HepG2 (cell line): Measurements from ENCODE around the gene VAV2. TPM values are rescaled to one million over a fixed set of nuclear protein-coding genes. Genes with fewer than 3 reads are reported as not detected.

Source experiments
- ATAC-seq: fragments of 200-7000 bp; cut with Tn5 transposase; 3 replicates; pipeline ENCODE4 v1.9.1; 2020; ENCODE audit warnings: mild to moderate bottlenecking, moderate library complexity
- BruUV-seq: library from RNA; stranded (reverse); fragments of 400-500 nt; replicated peaks from 2 replicates; lab custom pipeline; 2021; lab: Mats Ljungman, UMichigan
- CTCF ChIA-PET: fragments of 300-600 bp; formaldehyde crosslinking; extraction: SDS; loops from one replicate; lab custom pipeline; 2021; ENCODE audit warnings: low total read pairs, inconsistent platforms, low intra/inter-chr PET ratio; lab: Yijun Ruan, JAX
- POLR2A ChIA-PET: fragments of 350-600 bp; sonication (Branson Sonifier 250); formaldehyde crosslinking; loops from one replicate; lab custom pipeline; 2020; ENCODE audit warnings: antibody characterized with exemption, inconsistent platforms; lab: Yijun Ruan, JAX
- DNase-seq: peaks from one replicate; pipeline ENCODE4 v3.0.0-alpha.2; 2015; ENCODE audit warnings: low spot score
- FAIRE-seq: peaks from 3 replicates; lab custom pipeline; 2011; peaks lifted over from hg19 to GRCh38; lab: Jason Lieb, UNC
- H2AFZ ChIP-seq: one replicate; pipeline ENCODE4 v1.6.1; 2011; ENCODE audit warnings: low read length, inconsistent platforms
- H3K27ac ChIP-seq: fragments of 300-600 bp; 3 replicates; pipeline ENCODE4 v1.8.0; 2011; ENCODE audit warnings: mixed run types, mild to moderate bottlenecking, mixed read lengths, low read length, inconsistent platforms; ENCODE audit not compliant: insufficient read depth; ENCODE audit errors: extremely low read length
- H3K27me3 ChIP-seq, 2 experiments: fragments of 200-600 bp in 1 of 2; 2 replicates in 1 of 2; 3 replicates in 1 of 2; pipeline versions ENCODE4 v1.6.0 to v1.8.0; 2011; ENCODE audit warnings: low read length in 2 of 2, mild to moderate bottlenecking in 2 of 2, moderate library complexity in 2 of 2, inconsistent platforms in 1 of 2; ENCODE audit not compliant: insufficient read depth in 2 of 2, control insufficient read depth in 1 of 2
- H3K36me3 ChIP-seq, 2 experiments: fragments of 200-600 bp in 1 of 2; replicated peaks in 1 of 2; 2 replicates in 1 of 2; 3 replicates in 1 of 2; pipeline versions ENCODE4 v1.5.1 to v1.8.0; 2011; ENCODE audit warnings: low read length in 2 of 2, inconsistent platforms in 1 of 2; ENCODE audit not compliant: insufficient read depth in 2 of 2, control insufficient read depth in 1 of 2
- H3K4me1 ChIP-seq: 2 replicates; pipeline ENCODE4 v1.5.1; 2012; ENCODE audit warnings: low read length, inconsistent platforms; ENCODE audit not compliant: insufficient read depth
- H3K4me2 ChIP-seq: 2 replicates; pipeline ENCODE4 v1.6.0; 2011; ENCODE audit warnings: low read depth, low read length, inconsistent platforms
- H3K4me3 ChIP-seq, 3 experiments: fragments of 200-600 bp in 1 of 3; sonication (generic), shearing (Covaris generic) in 1 of 3; replicated peaks in 1 of 3; 2 replicates each; pipeline ENCODE4 v1.5.1; 2011 to 2016; ENCODE audit warnings: low read length in 3 of 3, inconsistent platforms in 2 of 3, low read depth in 2 of 3, mild to moderate bottlenecking in 2 of 3, control low read depth in 1 of 3, mixed read lengths in 1 of 3; ENCODE audit not compliant: insufficient read depth in 1 of 3
- H3K79me2 ChIP-seq: one replicate; pipeline ENCODE4 v1.6.1; 2011; ENCODE audit warnings: low read length, inconsistent platforms; ENCODE audit not compliant: insufficient read depth
- H3K9ac ChIP-seq: 2 replicates; pipeline ENCODE4 v1.6.0; 2011; ENCODE audit warnings: mild to moderate bottlenecking, low read depth, low read length, inconsistent platforms; ENCODE audit not compliant: insufficient read depth
- H3K9me3 ChIP-seq: 2 replicates; pipeline ENCODE4 v1.5.1; 2012; ENCODE audit warnings: mild to moderate bottlenecking, low read length
- H4K20me1 ChIP-seq: 2 replicates; pipeline ENCODE4 v1.6.0; 2011; ENCODE audit warnings: inconsistent platforms, mild to moderate bottlenecking, low read length, moderate library complexity; ENCODE audit not compliant: insufficient read depth
- SCMH1 ChIP-seq: sonication (generic); formaldehyde crosslinking; IDR thresholded peaks from 2 replicates; pipeline ENCODE4 v1.9.0; 2021; ENCODE audit warnings: missing genetic modification reagents, mild to moderate bottlenecking, borderline replicate concordance
- SMAD3 ChIP-seq: sonication (generic); formaldehyde crosslinking; IDR thresholded peaks from 2 replicates; pipeline ENCODE4 v1.4.0; 2020; ENCODE audit warnings: missing genetic modification reagents
- ZNF274 ChIP-seq: sonication (generic); formaldehyde crosslinking; IDR thresholded peaks from 2 replicates; pipeline ENCODE4 v1.5.1; 2020; ENCODE audit warnings: mild to moderate bottlenecking, missing genetic modification reagents
- ZNF530 ChIP-seq: sonication (generic); formaldehyde crosslinking; IDR thresholded peaks from 2 replicates; pipeline ENCODE4 v1.5.0; 2020; ENCODE audit warnings: low read depth, mild to moderate bottlenecking, missing genetic modification reagents
- WGBS: methylation state at CpG from one replicate; pipeline ENCODE4 v1.1.6; 2017; ENCODE audit warnings: low lambda C conversion rate; 5-methylcytosine and 5-hydroxymethylcytosine counted together
- in situ Hi-C: cut with HindIII; loops from 2 replicates; pipeline ENCODE4 v1.10.0; 2017; ENCODE audit warnings: low pct_unique_long_range_greater_than_20kb; ENCODE audit not compliant: extremely low pct_ligation_motif_present
- intact Hi-C: fragments of 100-400 bp; cut with micrococcal nuclease; formaldehyde crosslinking; loops from one replicate; pipeline ENCODE4 v1.10.0; 2022; ENCODE audit not compliant: unreplicated experiment
- polyA plus RNA-seq, 8 experiments: library from polyadenylated mRNA; depleted of rRNA in 3 of 8; stranded (reverse) in 7 of 8; unstranded in 1 of 8; fragments of >200 nt; fragmentation: Illumina TruSeq in 4 of 8; extraction: Trizol in 4 of 8; gene quantifications; 2 replicates each; pipeline versions ENCODE4 v1.2.1 to v1.2.3, GENCODE V29; 2011 to 2016; ENCODE audit warnings: low read depth in 4 of 8, missing spikeins in 1 of 8, mixed read lengths in 1 of 8; ENCODE audit not compliant: insufficient read depth in 1 of 8
- total RNA-seq, 5 experiments: library from RNA; depleted of rRNA; stranded (reverse); fragments of >200 nt; fragmentation: Illumina TruSeq; extraction: Trizol; gene quantifications; 2 replicates each; pipeline ENCODE4 v1.2.3, GENCODE V29; 2016; ENCODE audit warnings: low read depth in 1 of 5
- TF ChIP-seq, protein P1 (sequence below): sonication (generic); formaldehyde crosslinking; conservative IDR thresholded peaks from 2 replicates; pipeline ENCODE4 v1.8.1; 2023; ENCODE audit warnings: missing genetic modification reagents
- TF ChIP-seq, protein P2 (sequence below): sonication (generic); formaldehyde crosslinking; IDR thresholded peaks from 2 replicates; pipeline ENCODE4 v1.5.1; 2020; ENCODE audit warnings: missing genetic modification reagents, mild to moderate bottlenecking, borderline replicate concordance
- TF ChIP-seq, protein P3 (sequence below): sonication (generic); formaldehyde crosslinking; IDR thresholded peaks from 2 replicates; pipeline ENCODE4 v1.4.0; 2020; ENCODE audit warnings: missing genetic modification reagents
- TF ChIP-seq, protein P4 (sequence below): IDR thresholded peaks from 2 replicates; pipeline ENCODE4 v1.6.1; 2016; ENCODE audit warnings: mild to moderate bottlenecking
- TF ChIP-seq, protein P5 (sequence below): sonication (generic); formaldehyde crosslinking; IDR thresholded peaks from 2 replicates; pipeline ENCODE4 v1.9.0; 2022; ENCODE audit warnings: low read depth, missing genetic modification reagents
- TF ChIP-seq, protein P6 (sequence below): sonication (generic); formaldehyde crosslinking; IDR thresholded peaks from 2 replicates; pipeline ENCODE4 v1.4.0; 2020; ENCODE audit warnings: missing genetic modification reagents

VAV2 gene
- total and polyA plus RNA-seq, 2 of the 13 experiments (the other 11 are each of a cell fraction or from before 2014, with no cell fraction given) = 22.5 to 22.9 TPM

DNA sequence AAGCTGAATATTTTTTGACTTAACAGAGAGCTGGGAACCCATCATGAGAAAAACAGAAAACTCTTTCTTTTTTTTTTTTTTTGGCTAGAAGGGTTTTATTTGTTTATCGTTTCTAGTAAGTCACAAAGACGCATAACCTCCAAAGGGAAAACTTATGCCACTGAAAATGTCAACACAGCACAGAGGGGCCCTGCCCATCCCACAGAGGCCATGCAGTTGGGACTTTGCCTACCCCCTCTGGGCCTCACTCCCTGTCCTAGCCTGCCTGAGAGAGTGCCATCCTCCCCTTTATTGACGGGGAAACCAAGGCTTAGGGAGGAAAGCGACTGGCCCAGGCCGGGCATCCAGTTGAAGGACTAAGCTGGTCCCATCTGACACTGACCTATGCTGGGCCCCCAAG is 74.7 kb downstream of the VAV2 start:
- H3K4me2 ChIP-seq = peak overlapping the region; percentile 57; the same call in 1 of the 2 replicates
- no TSS peak for BruUV-seq
- H3K9me3 ChIP-seq = no peaks in the 10 kb centered on the region
- H3K4me3 ChIP-seq = peak overlapping the region in 1 of 3 experiments; percentile 16; a peak in 1 of 6 replicates
- ChIA-PET POLR2A (interaction anchor here (0.6 to 1.6 kb wide), 4 partner anchors 25 to 73 kb away, joined by 3 to 5 read pairs (median 4); no protein-coding TSS in a partner anchor), CTCF (no interaction called here)
- peak; percentile 20; the same call in 2 of the 3 replicates for ATAC-seq
- H3K36me3 ChIP-seq = peaks cover 0 to 9% of the 10 kb centered on the region in 2 experiments; a peak in 3 of 5 replicates
- peak overlapping the region; percentile 85 for H3K27ac ChIP-seq
- 0 out of 2 replicates have a peak, but pooled peaks cover 2% of the 10 kb centered on the region for H4K20me1 ChIP-seq
- in situ Hi-C loops = no loop called here
- no peak overlapping the region for H3K9ac ChIP-seq
- peak; percentile 32 for DNase-seq
- H3K4me1 ChIP-seq = peaks cover 72% of the 10 kb centered on the region
- peaks cover 75% of the 10 kb centered on the region for H3K79me2 ChIP-seq
- FAIRE-seq = peak; percentile 36
- H3K27me3 ChIP-seq = no peaks in the 10 kb centered on the region
- no peak overlapping the region for H2AFZ ChIP-seq
- intact Hi-C loops = no loop called here
- 15% methylated on average over 2 of the region's 5 CpGs for WGBS
- TF ChIP-seq SCMH1 (CRISPR knock-in tag) (no peak), ZNF530 (CRISPR knock-in tag) (no peak), ZNF274 (no peak), SMAD3 (CRISPR knock-in tag) (no peak)
- TF ChIP-seq, protein P1, sequence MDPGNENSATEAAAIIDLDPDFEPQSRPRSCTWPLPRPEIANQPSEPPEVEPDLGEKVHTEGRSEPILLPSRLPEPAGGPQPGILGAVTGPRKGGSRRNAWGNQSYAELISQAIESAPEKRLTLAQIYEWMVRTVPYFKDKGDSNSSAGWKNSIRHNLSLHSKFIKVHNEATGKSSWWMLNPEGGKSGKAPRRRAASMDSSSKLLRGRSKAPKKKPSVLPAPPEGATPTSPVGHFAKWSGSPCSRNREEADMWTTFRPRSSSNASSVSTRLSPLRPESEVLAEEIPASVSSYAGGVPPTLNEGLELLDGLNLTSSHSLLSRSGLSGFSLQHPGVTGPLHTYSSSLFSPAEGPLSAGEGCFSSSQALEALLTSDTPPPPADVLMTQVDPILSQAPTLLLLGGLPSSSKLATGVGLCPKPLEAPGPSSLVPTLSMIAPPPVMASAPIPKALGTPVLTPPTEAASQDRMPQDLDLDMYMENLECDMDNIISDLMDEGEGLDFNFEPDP (CRISPR knock-in tag) = no peak
- TF ChIP-seq, protein P2, sequence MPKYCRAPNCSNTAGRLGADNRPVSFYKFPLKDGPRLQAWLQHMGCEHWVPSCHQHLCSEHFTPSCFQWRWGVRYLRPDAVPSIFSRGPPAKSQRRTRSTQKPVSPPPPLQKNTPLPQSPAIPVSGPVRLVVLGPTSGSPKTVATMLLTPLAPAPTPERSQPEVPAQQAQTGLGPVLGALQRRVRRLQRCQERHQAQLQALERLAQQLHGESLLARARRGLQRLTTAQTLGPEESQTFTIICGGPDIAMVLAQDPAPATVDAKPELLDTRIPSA = no peak
- TF ChIP-seq, protein P3, sequence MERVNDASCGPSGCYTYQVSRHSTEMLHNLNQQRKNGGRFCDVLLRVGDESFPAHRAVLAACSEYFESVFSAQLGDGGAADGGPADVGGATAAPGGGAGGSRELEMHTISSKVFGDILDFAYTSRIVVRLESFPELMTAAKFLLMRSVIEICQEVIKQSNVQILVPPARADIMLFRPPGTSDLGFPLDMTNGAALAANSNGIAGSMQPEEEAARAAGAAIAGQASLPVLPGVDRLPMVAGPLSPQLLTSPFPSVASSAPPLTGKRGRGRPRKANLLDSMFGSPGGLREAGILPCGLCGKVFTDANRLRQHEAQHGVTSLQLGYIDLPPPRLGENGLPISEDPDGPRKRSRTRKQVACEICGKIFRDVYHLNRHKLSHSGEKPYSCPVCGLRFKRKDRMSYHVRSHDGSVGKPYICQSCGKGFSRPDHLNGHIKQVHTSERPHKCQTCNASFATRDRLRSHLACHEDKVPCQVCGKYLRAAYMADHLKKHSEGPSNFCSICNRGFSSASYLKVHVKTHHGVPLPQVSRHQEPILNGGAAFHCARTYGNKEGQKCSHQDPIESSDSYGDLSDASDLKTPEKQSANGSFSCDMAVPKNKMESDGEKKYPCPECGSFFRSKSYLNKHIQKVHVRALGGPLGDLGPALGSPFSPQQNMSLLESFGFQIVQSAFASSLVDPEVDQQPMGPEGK (CRISPR knock-in tag) = peak; percentile 45; the same call in 1 of the 2 replicates
- TF ChIP-seq, protein P4, sequence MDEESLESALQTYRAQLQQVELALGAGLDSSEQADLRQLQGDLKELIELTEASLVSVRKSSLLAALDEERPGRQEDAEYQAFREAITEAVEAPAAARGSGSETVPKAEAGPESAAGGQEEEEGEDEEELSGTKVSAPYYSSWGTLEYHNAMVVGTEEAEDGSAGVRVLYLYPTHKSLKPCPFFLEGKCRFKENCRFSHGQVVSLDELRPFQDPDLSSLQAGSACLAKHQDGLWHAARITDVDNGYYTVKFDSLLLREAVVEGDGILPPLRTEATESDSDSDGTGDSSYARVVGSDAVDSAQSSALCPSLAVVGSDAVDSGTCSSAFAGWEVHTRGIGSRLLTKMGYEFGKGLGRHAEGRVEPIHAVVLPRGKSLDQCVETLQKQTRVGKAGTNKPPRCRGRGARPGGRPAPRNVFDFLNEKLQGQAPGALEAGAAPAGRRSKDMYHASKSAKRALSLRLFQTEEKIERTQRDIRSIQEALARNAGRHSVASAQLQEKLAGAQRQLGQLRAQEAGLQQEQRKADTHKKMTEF (CRISPR knock-in tag) = no peak
- TF ChIP-seq, protein P5, sequence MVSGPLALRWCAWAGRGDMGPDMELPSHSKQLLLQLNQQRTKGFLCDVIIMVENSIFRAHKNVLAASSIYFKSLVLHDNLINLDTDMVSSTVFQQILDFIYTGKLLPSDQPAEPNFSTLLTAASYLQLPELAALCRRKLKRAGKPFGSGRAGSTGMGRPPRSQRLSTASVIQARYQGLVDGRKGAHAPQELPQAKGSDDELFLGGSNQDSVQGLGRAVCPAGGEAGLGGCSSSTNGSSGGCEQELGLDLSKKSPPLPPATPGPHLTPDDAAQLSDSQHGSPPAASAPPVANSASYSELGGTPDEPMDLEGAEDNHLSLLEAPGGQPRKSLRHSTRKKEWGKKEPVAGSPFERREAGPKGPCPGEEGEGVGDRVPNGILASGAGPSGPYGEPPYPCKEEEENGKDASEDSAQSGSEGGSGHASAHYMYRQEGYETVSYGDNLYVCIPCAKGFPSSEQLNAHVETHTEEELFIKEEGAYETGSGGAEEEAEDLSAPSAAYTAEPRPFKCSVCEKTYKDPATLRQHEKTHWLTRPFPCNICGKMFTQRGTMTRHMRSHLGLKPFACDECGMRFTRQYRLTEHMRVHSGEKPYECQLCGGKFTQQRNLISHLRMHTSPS (CRISPR knock-in tag) = peak; percentile 50; the same call in 1 of the 2 replicates
- TF ChIP-seq, protein P6, sequence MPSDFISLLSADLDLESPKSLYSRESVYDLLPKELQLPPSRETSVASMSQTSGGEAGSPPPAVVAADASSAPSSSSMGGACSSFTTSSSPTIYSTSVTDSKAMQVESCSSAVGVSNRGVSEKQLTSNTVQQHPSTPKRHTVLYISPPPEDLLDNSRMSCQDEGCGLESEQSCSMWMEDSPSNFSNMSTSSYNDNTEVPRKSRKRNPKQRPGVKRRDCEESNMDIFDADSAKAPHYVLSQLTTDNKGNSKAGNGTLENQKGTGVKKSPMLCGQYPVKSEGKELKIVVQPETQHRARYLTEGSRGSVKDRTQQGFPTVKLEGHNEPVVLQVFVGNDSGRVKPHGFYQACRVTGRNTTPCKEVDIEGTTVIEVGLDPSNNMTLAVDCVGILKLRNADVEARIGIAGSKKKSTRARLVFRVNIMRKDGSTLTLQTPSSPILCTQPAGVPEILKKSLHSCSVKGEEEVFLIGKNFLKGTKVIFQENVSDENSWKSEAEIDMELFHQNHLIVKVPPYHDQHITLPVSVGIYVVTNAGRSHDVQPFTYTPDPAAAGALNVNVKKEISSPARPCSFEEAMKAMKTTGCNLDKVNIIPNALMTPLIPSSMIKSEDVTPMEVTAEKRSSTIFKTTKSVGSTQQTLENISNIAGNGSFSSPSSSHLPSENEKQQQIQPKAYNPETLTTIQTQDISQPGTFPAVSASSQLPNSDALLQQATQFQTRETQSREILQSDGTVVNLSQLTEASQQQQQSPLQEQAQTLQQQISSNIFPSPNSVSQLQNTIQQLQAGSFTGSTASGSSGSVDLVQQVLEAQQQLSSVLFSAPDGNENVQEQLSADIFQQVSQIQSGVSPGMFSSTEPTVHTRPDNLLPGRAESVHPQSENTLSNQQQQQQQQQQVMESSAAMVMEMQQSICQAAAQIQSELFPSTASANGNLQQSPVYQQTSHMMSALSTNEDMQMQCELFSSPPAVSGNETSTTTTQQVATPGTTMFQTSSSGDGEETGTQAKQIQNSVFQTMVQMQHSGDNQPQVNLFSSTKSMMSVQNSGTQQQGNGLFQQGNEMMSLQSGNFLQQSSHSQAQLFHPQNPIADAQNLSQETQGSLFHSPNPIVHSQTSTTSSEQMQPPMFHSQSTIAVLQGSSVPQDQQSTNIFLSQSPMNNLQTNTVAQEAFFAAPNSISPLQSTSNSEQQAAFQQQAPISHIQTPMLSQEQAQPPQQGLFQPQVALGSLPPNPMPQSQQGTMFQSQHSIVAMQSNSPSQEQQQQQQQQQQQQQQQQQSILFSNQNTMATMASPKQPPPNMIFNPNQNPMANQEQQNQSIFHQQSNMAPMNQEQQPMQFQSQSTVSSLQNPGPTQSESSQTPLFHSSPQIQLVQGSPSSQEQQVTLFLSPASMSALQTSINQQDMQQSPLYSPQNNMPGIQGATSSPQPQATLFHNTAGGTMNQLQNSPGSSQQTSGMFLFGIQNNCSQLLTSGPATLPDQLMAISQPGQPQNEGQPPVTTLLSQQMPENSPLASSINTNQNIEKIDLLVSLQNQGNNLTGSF = no peak
